Spleen (tissue), 11 donors: ENCODE measurements around the gene PKIG. TPM values are rescaled to one million over a fixed set of nuclear protein-coding genes. Genes with fewer than 3 reads are reported as not detected.

Experiments
- DNase-seq: peaks from one replicate; pipeline ENCODE4 v3.0.0-alpha.2; 2020
- H3K27ac ChIP-seq, 8 donors: fragments of 200-600 bp; sonication (generic) in 7 of 8; 1 replicate in 4 of 8; 2 replicates in 4 of 8; pipeline versions ENCODE4 v1.5.0 to v1.8.0; 2016 to 2021; ENCODE audit warnings: inconsistent platforms in 4 of 8, mild to moderate bottlenecking in 4 of 8, moderate library complexity in 1 of 8
- H3K27me3 ChIP-seq, 7 donors: fragments of 200-600 bp; sonication (generic) in 6 of 7; replicated peaks in 1 of 7; 1 replicate in 4 of 7; 2 replicates in 3 of 7; pipeline versions ENCODE4 v1.5.0 to v1.8.0; 2016 to 2021; ENCODE audit warnings: inconsistent platforms in 3 of 7, mild to moderate bottlenecking in 1 of 7
- H3K36me3 ChIP-seq, 6 donors: fragments of 200-600 bp; sonication (generic) in 5 of 6; 1 replicate in 4 of 6; 2 replicates in 2 of 6; pipeline versions ENCODE4 v1.5.0 to v1.8.0; 2016 to 2021; ENCODE audit warnings: inconsistent platforms in 2 of 6
- H3K4me1 ChIP-seq, 6 donors: fragments of 200-600 bp; sonication (generic) in 5 of 6; 1 replicate in 3 of 6; 2 replicates in 3 of 6; pipeline versions ENCODE4 v1.5.0 to v1.8.0; 2016 to 2021; ENCODE audit warnings: inconsistent platforms in 3 of 6
- H3K4me3 ChIP-seq, 8 donors: fragments of 200-600 bp; sonication (generic) in 7 of 8; 1 replicate in 4 of 8; 2 replicates in 4 of 8; pipeline versions ENCODE4 v1.5.0 to v1.8.0; 2016 to 2021; ENCODE audit warnings: inconsistent platforms in 4 of 8, mild to moderate bottlenecking in 4 of 8, moderate library complexity in 2 of 8
- H3K9me3 ChIP-seq, 8 donors: fragments of 200-600 bp; sonication (generic) in 7 of 8; 1 replicate in 4 of 8; 2 replicates in 4 of 8; pipeline versions ENCODE4 v1.5.0 to v1.8.0; 2016 to 2021; ENCODE audit warnings: inconsistent platforms in 4 of 8
- CTCF ChIP-seq, 11 experiments: fragments of 200-600 bp in 7 of 11; fragments of 450-650 bp in 4 of 11; sonication (generic) in 4 of 11; IDR thresholded peaks in 8 of 11; conservative IDR thresholded peaks in 3 of 11; 1 replicate in 7 of 11; 2 replicates in 4 of 11; pipeline versions ENCODE4 v1.4.0 to v1.8.0; 2016 to 2021; ENCODE audit warnings: antibody characterized with exemption in 11 of 11, inconsistent platforms in 4 of 11, mild to moderate bottlenecking in 1 of 11
- POLR2A ChIP-seq, 3 donors: fragments of 450-650 bp; IDR thresholded peaks; one replicate each; pipeline ENCODE4 v1.5.1; 2017; ENCODE audit warnings: antibody characterized with exemption in 3 of 3, mild to moderate bottlenecking in 1 of 3
- POLR2AphosphoS5 ChIP-seq, 3 donors: sonication (generic); formaldehyde crosslinking; IDR thresholded peaks; one replicate each; pipeline ENCODE4 v1.5.1; 2017; ENCODE audit warnings: antibody characterized with exemption in 3 of 3
- WGBS, 5 donors: extraction: QIAGEN DNeasy Blood & Tissue Kit in 3 of 5; methylation state at CpG; one replicate each; pipeline versions ENCODE4 v1.1.5 to v1.1.7; 2013 to 2018; 5-methylcytosine and 5-hydroxymethylcytosine counted together
- intact Hi-C: fragments of 100-400 bp; cut with DNase I; formaldehyde crosslinking; loops from one replicate; pipeline ENCODE4 v1.15.0; 2023; ENCODE audit warnings: low total_unique reads
- polyA plus RNA-seq, 3 donors: library from polyadenylated mRNA; stranded (reverse); fragments of 200-250 nt; gene quantifications; one replicate each; pipeline ENCODE4 v1.2.1, GENCODE V29; 2013
- total RNA-seq, 7 donors: library from RNA; depleted of rRNA in 3 of 7; stranded (reverse); fragments of >200 nt in 3 of 7; fragmentation: NEBNext Ultra II Directional in 4 of 7; extraction: Animal tissue kit (Norgen Biotek cat#: 25700) in 4 of 7; gene quantifications; one replicate each; pipeline versions ENCODE4 v1.1.0 to v1.2.1, GENCODE V29; 2016 to 2021
- donor health status: healthy with polysubstance abuse.
- donor health status: DM: no; HTN: no; CAD: no; lungs with moderate emphysema.
- donor health status: DM: no; HTN: no; CAD: no.
- donor health status: Bipolar disorder and iron deficiency.
- donor health status: healthy.
- donor health status: DM: no; HTN: no; CAD: no.
- donor health status: DM: yes; HTN: yes; CAD: no.

PKIG gene
- total and polyA plus RNA-seq, 10 donors: 37.5 to 82.6 (median 56.1) TPM

GRCh38 chr20:44613575-44613974 is 31.2 kb downstream of the PKIG start:
- H3K4me3 ChIP-seq: no peak overlapping the region
- TF ChIP-seq POLR2AphosphoS5 (IDR thresholded peaks at IDR 0.05) (no peak), POLR2A (IDR thresholded peaks at IDR 0.05) (no peak)
- no peaks in the 10 kb centered on the region for H3K27me3 ChIP-seq
- DNase-seq: peak; percentile 67
- peaks cover 0 to 64% (median 40%) of the 10 kb centered on the region in 6 donors for H3K36me3 ChIP-seq
- WGBS, 5 donors: 88 to 96% (median 93%) methylated on average over 5 of the region's 5 CpGs
- intact Hi-C loops: loop anchor here (5.0 to 10.0 kb wide), 3 partner anchors 89 to 399 kb away; partner anchors contain the start of genes OSER1 and SERINC3
- H3K9me3 ChIP-seq: no peaks in the 10 kb centered on the region
- H3K4me1 ChIP-seq: peaks cover 22 to 82% (median 53%) of the 10 kb centered on the region in 6 donors
- H3K27ac ChIP-seq: peak overlapping the region in 1 of 8 donors; percentile 69

- intact Hi-C loops: loop anchor here (5.0 to 10.0 kb wide), 3 partner anchors 90 to 400 kb away; partner anchors contain the start of genes OSER1 and SERINC3
- TF ChIP-seq POLR2AphosphoS5 (IDR thresholded peaks at IDR 0.05) (no peak), CTCF (IDR thresholded peaks at IDR 0.05 in 8 of 11, conservative IDR thresholded peaks at IDR 0.05 in 3 of 11) (no peak), POLR2A (IDR thresholded peaks at IDR 0.05) (no peak)
- H3K27me3 ChIP-seq: no peaks in the 10 kb centered on the region
- DNase-seq: peak; percentile 66
- peaks cover 17 to 77% (median 44%) of the 10 kb centered on the region in 6 donors for H3K4me1 ChIP-seq
- peak overlapping the region in 4 of 8 donors; percentile 48 to 69 (median 54) for H3K27ac ChIP-seq
- peaks cover 0 to 73% (median 48%) of the 10 kb centered on the region in 6 donors for H3K36me3 ChIP-seq
- 84 to 88% (median 86%) methylated on average over 14 of the region's 14 CpGs for WGBS, 5 donors
- no peak overlapping the region for H3K4me3 ChIP-seq
- no peaks in the 10 kb centered on the region for H3K9me3 ChIP-seq
These were observed 32.1 kb downstream of the PKIG start for GRCh38 chr20:44614525-44614924.

GRCh38 chr20:44615169-44615791 is 32.9 kb downstream of the PKIG start:
- peak; percentile 73 for DNase-seq
- peak overlapping the region in 6 of 8 donors; percentile 2 to 69 (median 48) for H3K27ac ChIP-seq
- H3K36me3 ChIP-seq: peaks cover 0 to 81% (median 52%) of the 10 kb centered on the region in 6 donors
- WGBS, 5 donors: 28 to 43% (median 34%) methylated on average over 10 of the region's 10 CpGs
- intact Hi-C loops: loop anchor here (10.0 kb wide), 2 partner anchors 90 to 400 kb away; partner anchors contain the start of genes OSER1 and SERINC3
- H3K9me3 ChIP-seq: no peaks in the 10 kb centered on the region
- TF ChIP-seq POLR2AphosphoS5 (IDR thresholded peaks at IDR 0.05) (no peak), CTCF (IDR thresholded peaks at IDR 0.05 in 8 of 11, conservative IDR thresholded peaks at IDR 0.05 in 3 of 11) (no peak), POLR2A (IDR thresholded peaks at IDR 0.05) (no peak)
- no peak overlapping the region for H3K4me3 ChIP-seq
- H3K4me1 ChIP-seq: peaks cover 10 to 70% (median 36%) of the 10 kb centered on the region in 6 donors
- no peaks in the 10 kb centered on the region for H3K27me3 ChIP-seq

GRCh38 chr20:44615876-44616603 is 33.7 kb downstream of the PKIG start:
- peak; percentile 54 for DNase-seq
- intact Hi-C loops: loop anchor here (10.0 kb wide), 2 partner anchors 91 to 401 kb away; partner anchors contain the start of genes OSER1 and SERINC3
- TF ChIP-seq POLR2A (IDR thresholded peaks at IDR 0.05) (no peak), POLR2AphosphoS5 (IDR thresholded peaks at IDR 0.05) (peak in 1 of 3 donors; percentile 6)
- Histone ChIP-seq H3K4me3 (no peak overlapping the region), H3K9me3 (no peaks in the 10 kb centered on the region), H3K27ac (peak overlapping the region in 7 of 8 donors; percentile 2 to 69 (median 48)), H3K4me1 (peaks cover 4 to 62% (median 28%) of the 10 kb centered on the region in 6 donors), H3K27me3 (no peaks in the 10 kb centered on the region), H3K36me3 (peaks cover 0 to 88% (median 55%) of the 10 kb centered on the region in 6 donors)
- WGBS, 5 donors: 85 to 88% (median 87%) methylated on average over 11 to 14 of the region's 14 CpGs
